Esophagus squamous epithelium (tissue), 5 donors: ENCODE measurements around the gene KLK11. TPM values are rescaled to one million over a fixed set of nuclear protein-coding genes. Genes with fewer than 3 reads are reported as not detected.
A peak's percentile ranks its signal among the peaks of the same experiment; 100 is the strongest.

ENCODE experiments used
- DNase-seq: peaks from one replicate; lab custom pipeline; 2025; lab: John Stamatoyannopoulos, UW
- H3K27ac ChIP-seq, 4 donors: fragments of 200-600 bp; sonication (generic); one replicate each; pipeline ENCODE4 v1.5.1; 2016 to 2019; ENCODE audit warnings: mild to moderate bottlenecking in 1 of 4
- H3K27me3 ChIP-seq, 4 donors: fragments of 200-600 bp; sonication (generic); 1 replicate in 3 of 4; 2 replicates in 1 of 4; pipeline versions ENCODE4 v1.5.1 to v1.6.0; 2017 to 2021; ENCODE audit warnings: antibody characterized with exemption in 1 of 4
- H3K36me3 ChIP-seq, 3 donors: fragments of 200-600 bp; sonication (generic); one replicate each; pipeline ENCODE4 v1.5.1; 2016 to 2019
- H3K4me1 ChIP-seq, 3 donors: fragments of 200-600 bp; sonication (generic); one replicate each; pipeline ENCODE4 v1.5.1; 2017 to 2019
- H3K4me3 ChIP-seq, 4 donors: fragments of 200-600 bp; sonication (generic); 1 replicate in 3 of 4; 2 replicates in 1 of 4; pipeline ENCODE4 v1.5.1; 2016 to 2019; ENCODE audit warnings: mild to moderate bottlenecking in 2 of 4, moderate library complexity in 1 of 4
- H3K9me3 ChIP-seq, 3 donors: fragments of 200-600 bp; sonication (generic); one replicate each; pipeline ENCODE4 v1.5.1; 2016 to 2019
- CTCF ChIP-seq, 6 experiments: fragments of 450-650 bp in 4 of 6; fragments of 200-600 bp in 2 of 6; sonication (generic) in 2 of 6; IDR thresholded peaks; one replicate each; pipeline ENCODE4 v1.5.1; 2016 to 2019; ENCODE audit warnings: antibody characterized with exemption in 6 of 6, mild to moderate bottlenecking in 4 of 6, moderate library complexity in 4 of 6
- POLR2A ChIP-seq, 4 donors: fragments of 450-650 bp; IDR thresholded peaks; one replicate each; pipeline ENCODE4 v1.6.1; 2017; ENCODE audit warnings: antibody characterized with exemption in 4 of 4, mild to moderate bottlenecking in 4 of 4, moderate library complexity in 3 of 4
- WGBS, 2 donors: methylation state at CpG; one replicate each; pipeline ENCODE4 v1.1.5; 2018; 5-methylcytosine and 5-hydroxymethylcytosine counted together
- intact Hi-C: fragments of 100-400 bp; cut with DNase I; formaldehyde crosslinking; loops from one replicate; pipeline ENCODE4 v1.15.0; 2022
- total RNA-seq, 4 donors: library from RNA; depleted of rRNA; stranded (reverse); fragments of >200 nt; gene quantifications; one replicate each; pipeline ENCODE4 v1.1.0, GENCODE V29; 2016
- donor health status: DM: yes; HTN: yes; CAD: no.

KLK11 gene
- total RNA-seq, 4 donors from 2014 or later = 171 to 460 (median 244) TPM

DNA sequence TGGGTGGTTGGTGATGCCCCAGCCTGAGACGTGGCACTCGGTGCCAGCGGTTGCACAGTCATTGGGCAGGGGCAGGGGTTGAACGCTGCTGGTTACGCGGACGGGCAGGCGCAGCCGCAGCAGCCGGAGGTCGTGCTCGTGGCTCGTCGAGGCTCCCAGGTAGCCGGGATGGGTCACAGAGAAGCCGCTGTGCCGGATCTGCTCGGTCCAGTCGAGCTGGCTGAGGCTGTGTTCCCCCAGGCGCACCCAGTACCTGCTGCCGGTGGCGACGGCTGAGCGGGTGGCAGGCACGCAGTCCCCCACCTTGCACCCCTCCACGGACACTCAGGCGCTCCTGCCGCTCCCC, 5.4 kb upstream of the KLK11 start:
- Histone ChIP-seq H3K4me3 (no peak overlapping the region), H3K4me1 (peaks cover 0 to 29% (median 6%) of the 10 kb centered on the region in 3 donors), H3K36me3 (no peaks in the 10 kb centered on the region), H3K9me3 (no peaks in the 10 kb centered on the region), H3K27me3 (peaks cover 0 to 32% (median 0%) of the 10 kb centered on the region in 4 donors), H3K27ac (no peak overlapping the region)
- intact Hi-C loops = no loop called here
- 89 to 90% methylated on average over 14 to 24 of the region's 28 CpGs for WGBS, 2 donors
- no peak for TF ChIP-seq POLR2A (IDR thresholded peaks at IDR 0.05)
- TF ChIP-seq CTCF (IDR thresholded peaks at IDR 0.05) = no peak
- DNase-seq = no peak

- DNase-seq = no peak
- Histone ChIP-seq H3K9me3 (no peaks in the 10 kb centered on the region), H3K4me1 (peaks cover 3 to 34% (median 6%) of the 10 kb centered on the region in 3 donors), H3K27ac (no peak overlapping the region), H3K4me3 (no peak overlapping the region), H3K27me3 (peaks cover 0 to 36% (median 0%) of the 10 kb centered on the region in 4 donors), H3K36me3 (no peaks in the 10 kb centered on the region)
- intact Hi-C loops = no loop called here
- TF ChIP-seq CTCF (IDR thresholded peaks at IDR 0.05) = no peak
- TF ChIP-seq POLR2A (IDR thresholded peaks at IDR 0.05) = no peak
- WGBS, 2 donors = 79 to 88% methylated on average over 7 of the region's 7 CpGs
These were observed 4.9 kb upstream of the KLK11 start for GRCh38 chr19:51031220-51031879.

DNA sequence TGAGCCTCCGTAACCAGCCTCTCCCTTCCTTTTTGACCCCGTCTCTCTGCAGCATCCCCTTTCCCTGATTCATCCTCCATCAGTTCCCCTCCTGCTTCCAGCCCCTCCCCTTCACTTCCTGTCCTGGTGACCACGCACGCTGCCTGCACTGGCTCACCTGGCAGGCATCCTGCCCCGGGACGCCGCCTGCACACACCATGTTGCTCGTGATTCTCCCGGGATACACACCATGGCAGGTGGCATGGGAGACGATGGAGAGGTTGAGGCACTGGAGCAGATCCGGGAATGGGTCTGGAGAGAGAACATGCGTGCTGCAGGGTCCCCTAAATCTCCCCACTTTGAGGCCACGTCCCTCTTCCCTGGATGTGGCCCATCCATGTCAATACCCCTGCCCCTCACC, 4.2 kb upstream of the KLK11 start:
- DNase-seq = no peak
- H3K27me3 ChIP-seq = peaks cover 0 to 41% (median 0%) of the 10 kb centered on the region in 4 donors
- intact Hi-C loops = no loop called here
- H3K9me3 ChIP-seq = no peaks in the 10 kb centered on the region
- 64 to 78% methylated on average over 10 to 13 of the region's 13 CpGs for WGBS, 2 donors
- no peak overlapping the region for H3K27ac ChIP-seq
- no peak overlapping the region for H3K4me3 ChIP-seq
- H3K36me3 ChIP-seq = no peaks in the 10 kb centered on the region
- peaks cover 7 to 41% (median 11%) of the 10 kb centered on the region in 3 donors for H3K4me1 ChIP-seq
- no peak for TF ChIP-seq CTCF (IDR thresholded peaks at IDR 0.05)

DNA sequence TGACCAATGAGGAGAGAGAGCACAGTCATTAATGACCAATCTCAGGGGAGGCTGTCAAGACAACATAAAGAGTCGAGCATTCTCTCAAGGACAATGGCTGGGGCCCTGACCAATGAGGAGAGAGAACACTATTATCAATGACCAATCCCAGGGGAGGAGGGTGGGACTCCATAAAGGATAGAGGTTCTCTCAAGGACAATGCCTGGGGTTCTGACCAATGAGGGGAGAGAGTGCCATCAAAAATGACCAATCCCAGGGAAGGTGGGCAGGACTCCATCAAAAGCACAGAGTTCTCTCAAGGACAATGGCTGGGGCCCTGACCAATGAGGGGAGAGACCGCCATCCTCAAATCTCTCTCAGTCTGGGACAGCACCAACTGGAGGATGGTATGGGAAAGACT, 3.3 kb upstream of the KLK11 start:
- intact Hi-C loops = no loop called here
- Histone ChIP-seq H3K27me3 (peaks cover 0 to 48% (median 0%) of the 10 kb centered on the region in 4 donors), H3K4me3 (no peak overlapping the region), H3K9me3 (no peaks in the 10 kb centered on the region), H3K27ac (peak overlapping the region in 1 of 4 donors; percentile 95), H3K4me1 (peaks cover 7 to 41% (median 11%) of the 10 kb centered on the region in 3 donors), H3K36me3 (no peaks in the 10 kb centered on the region)
- WGBS, 2 donors = 58 to 75% methylated on average over 2 of the region's 2 CpGs
- TF ChIP-seq CTCF (IDR thresholded peaks at IDR 0.05) (no peak), POLR2A (IDR thresholded peaks at IDR 0.05) (no peak)
- DNase-seq = no peak

- no peak for DNase-seq
- no peak for TF ChIP-seq POLR2A (IDR thresholded peaks at IDR 0.05)
- TF ChIP-seq CTCF (IDR thresholded peaks at IDR 0.05) = no peak
- 60 to 61% methylated on average over 5 of the region's 5 CpGs for WGBS, 2 donors
- no peaks in the 10 kb centered on the region for H3K9me3 ChIP-seq
- H3K36me3 ChIP-seq = peaks cover 0 to 17% (median 0%) of the 10 kb centered on the region in 3 donors
- H3K27me3 ChIP-seq = peaks cover 0 to 59% (median 0%) of the 10 kb centered on the region in 4 donors
- H3K4me3 ChIP-seq = peak overlapping the region in 2 of 4 donors; percentile 61 to 64
- peaks cover 7 to 48% (median 11%) of the 10 kb centered on the region in 3 donors for H3K4me1 ChIP-seq
- intact Hi-C loops = no loop called here
- H3K27ac ChIP-seq = peak overlapping the region in 3 of 4 donors; percentile 91 to 95 (median 92)
These were observed 1.5 kb upstream of the KLK11 start for GRCh38 chr19:51027873-51028272.
